Measurements from ENCODE around the gene C2orf15. TPM values are rescaled to one million over a fixed set of nuclear protein-coding genes. Genes with fewer than 3 reads are reported as not detected.
"Not testable (repeated sequence)": the region's sequence is repeated elsewhere in the genome, so short reads cannot be mapped to it uniquely, and the experiment has no call there.

C2orf15 gene
- total RNA-seq, 2 donors from 2014 or later = 3.1 to 3.6 TPM

DNA sequence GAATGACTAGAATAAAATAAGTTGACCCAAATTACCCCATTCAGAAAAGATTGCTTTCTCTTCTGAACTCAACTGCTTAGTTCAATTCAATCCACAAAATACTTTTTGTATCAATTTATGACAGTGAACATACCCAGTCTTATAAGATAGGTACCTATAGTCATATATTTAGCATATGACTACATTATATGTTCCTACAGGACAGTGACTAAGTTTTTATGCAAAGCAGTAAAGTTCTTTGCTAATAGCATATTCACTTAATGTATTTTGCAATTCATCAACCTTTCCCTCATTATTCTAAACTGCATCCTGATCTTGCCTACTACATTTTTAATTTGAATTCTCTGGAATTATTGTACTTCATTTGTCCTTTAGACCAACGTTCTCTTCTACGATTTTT, 30.3 kb upstream of the C2orf15 start:
- intact Hi-C loops (cut with DNase I) = no loop called here
- Histone ChIP-seq H3K4me3 (no peak overlapping the region), H3K9ac (ENCODE audit: low read depth in 2 of 2, low read length in 2 of 2) (no peak overlapping the region), H3K4me1 (no peaks in the 10 kb centered on the region), H3K27me3 (no peaks in the 10 kb centered on the region), H3K27ac (no peak overlapping the region), H3K9me3 (no peaks in the 10 kb centered on the region), H3K36me3 (no peaks in the 10 kb centered on the region)
- TF ChIP-seq CTCF (IDR thresholded peaks at IDR 0.05) = no peak
- DNase-seq = no peak

DNA sequence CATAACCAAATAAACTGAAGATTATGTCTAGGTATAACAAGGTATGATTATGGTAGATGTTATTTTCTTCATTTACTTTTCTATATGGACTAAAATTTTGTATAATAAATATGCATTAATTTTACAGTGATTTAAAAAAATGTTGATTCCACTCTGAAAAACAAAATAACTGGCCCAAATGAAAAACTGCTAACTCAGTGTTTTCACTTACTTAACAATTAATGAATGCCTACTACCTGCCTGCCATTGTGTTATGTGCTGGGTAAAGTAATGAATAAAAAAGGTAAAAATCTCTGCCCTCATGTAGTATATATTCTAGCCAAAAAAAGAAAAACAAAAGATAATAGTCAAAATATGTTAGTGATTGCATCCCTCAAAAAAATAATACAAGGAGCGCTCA, 29.6 kb upstream of the C2orf15 start:
- intact Hi-C loops (cut with DNase I) = no loop called here
- H3K9ac ChIP-seq (ENCODE audit: low read depth in 2 of 2, low read length in 2 of 2) = no peak overlapping the region
- no peaks in the 10 kb centered on the region for H3K4me1 ChIP-seq

DNA sequence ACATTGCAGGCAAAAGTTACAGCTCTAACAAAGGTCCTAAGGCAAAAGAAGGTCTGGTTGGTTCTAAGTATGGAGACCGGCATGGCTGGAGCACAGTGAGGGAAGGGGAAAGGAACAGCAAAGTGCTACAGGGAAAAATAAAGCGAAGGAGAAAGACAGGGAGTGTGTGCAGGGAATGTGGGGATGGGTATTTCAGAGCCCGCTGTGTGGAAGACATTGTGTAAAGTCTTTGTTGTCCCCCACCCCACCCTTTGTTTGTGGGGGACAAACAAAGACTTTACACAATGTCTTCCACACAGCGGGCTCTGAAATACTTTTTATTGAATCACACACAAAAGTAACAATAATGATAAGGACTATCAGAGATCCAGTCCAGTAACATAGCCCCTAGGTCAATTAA, 28.9 kb upstream of the C2orf15 start:
- no peak for DNase-seq
- intact Hi-C loops (cut with DNase I) = no loop called here

More for the DNA sequence above, 29.6 kb upstream of the C2orf15 start:
- no peak overlapping the region for H3K4me3 ChIP-seq
- no peak for DNase-seq
- H3K9me3 ChIP-seq = no peaks in the 10 kb centered on the region
- H3K27me3 ChIP-seq = no peaks in the 10 kb centered on the region
- H3K36me3 ChIP-seq = no peaks in the 10 kb centered on the region
- no peak overlapping the region for H3K27ac ChIP-seq
- no peak for TF ChIP-seq CTCF (IDR thresholded peaks at IDR 0.05)

DNA sequence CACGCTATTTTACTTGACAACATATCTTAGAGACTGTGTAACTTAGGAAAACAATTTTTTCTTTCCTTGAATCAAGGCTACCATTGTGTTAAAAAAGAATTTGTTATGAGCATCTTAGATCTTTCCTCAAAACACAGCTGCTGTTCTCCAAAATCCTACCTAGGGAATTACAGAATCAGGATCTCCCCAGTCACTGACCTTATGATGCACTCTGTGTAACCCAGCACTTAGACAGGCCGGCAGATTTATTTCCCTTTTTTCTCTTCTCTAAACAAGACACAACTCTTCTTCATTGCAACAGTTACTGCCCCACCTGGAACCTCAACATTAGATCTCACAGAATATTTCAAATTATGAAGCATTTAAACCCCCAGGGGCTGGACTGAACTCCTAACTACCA, 13.5 kb upstream of the C2orf15 start:
- H3K9me3 ChIP-seq = no peaks in the 10 kb centered on the region
- no peak overlapping the region for H3K4me3 ChIP-seq
- no peak for DNase-seq
- intact Hi-C loops (cut with DNase I) = no loop called here
- H3K27me3 ChIP-seq = no peaks in the 10 kb centered on the region
- no peaks in the 10 kb centered on the region for H3K36me3 ChIP-seq
- H3K4me1 ChIP-seq = no peaks in the 10 kb centered on the region
- H3K9ac ChIP-seq (ENCODE audit: low read depth in 2 of 2, low read length in 2 of 2) = no peak overlapping the region
- H3K27ac ChIP-seq = no peak overlapping the region
- TF ChIP-seq CTCF (IDR thresholded peaks at IDR 0.05) = no peak

More for the DNA sequence above, 28.9 kb upstream of the C2orf15 start:
- no peak overlapping the region for H3K4me3 ChIP-seq
- H3K36me3 ChIP-seq = no peaks in the 10 kb centered on the region
- no peak overlapping the region for H3K27ac ChIP-seq
- no peaks in the 10 kb centered on the region for H3K27me3 ChIP-seq
- H3K4me1 ChIP-seq = no peaks in the 10 kb centered on the region
- H3K9me3 ChIP-seq = no peaks in the 10 kb centered on the region
- no peak for TF ChIP-seq CTCF (IDR thresholded peaks at IDR 0.05)
- H3K9ac ChIP-seq (ENCODE audit: low read depth in 2 of 2, low read length in 2 of 2) = no peak overlapping the region

- H3K27me3 ChIP-seq; H3K9me3 ChIP-seq; H3K36me3 ChIP-seq; H3K9ac ChIP-seq (ENCODE audit: low read depth in 2 of 2, low read length in 2 of 2); DNase-seq; intact Hi-C loops (cut with DNase I); H3K4me3 ChIP-seq; H3K27ac ChIP-seq; H3K4me1 ChIP-seq: not testable (repeated sequence)
Measured at GRCh38 chr2:99135044-99135556, 6.4 kb upstream of the C2orf15 start.

- intact Hi-C loops (cut with DNase I) = no loop called here
- DNase-seq = no peak
- no peak overlapping the region for H3K4me3 ChIP-seq
Measured at GRCh38 chr2:99139003-99139402, 2.5 kb upstream of the C2orf15 start.

More at GRCh38 chr2:99139003-99139402, 2.5 kb upstream of the C2orf15 start:
- no peaks in the 10 kb centered on the region for H3K9me3 ChIP-seq
- no peak for TF ChIP-seq CTCF (IDR thresholded peaks at IDR 0.05)
- no peaks in the 10 kb centered on the region for H3K4me1 ChIP-seq
- H3K27ac ChIP-seq = no peak overlapping the region
- no peak overlapping the region for H3K9ac ChIP-seq (ENCODE audit: low read depth in 2 of 2, low read length in 2 of 2)
- H3K36me3 ChIP-seq = no peaks in the 10 kb centered on the region
- no peaks in the 10 kb centered on the region for H3K27me3 ChIP-seq

Measured in colonic mucosa (tissue), 4 donors.